GM12891 (cell line): Measurements from ENCODE around the gene PIP5K1C.

Experiments
- POLR2A ChIP-seq: IDR thresholded peaks from 2 replicates; pipeline ENCODE4 v1.6.1; 2011; ENCODE audit warnings: low read depth, low read length, control low read depth
- POLR2AphosphoS5 ChIP-seq: IDR thresholded peaks from 2 replicates; pipeline ENCODE4 v1.6.1; 2011; ENCODE audit warnings: low read depth, low read length, control low read depth
- TAF1 ChIP-seq: IDR thresholded peaks from 2 replicates; pipeline ENCODE4 v1.6.1; 2011; ENCODE audit warnings: low read depth, low read length, control low read depth

GRCh38 chr19:3585301-3586126, 114.8 kb downstream of the PIP5K1C start, which contains the start of gene GIPC3:
- TF ChIP-seq TAF1 = no peak
- TF ChIP-seq POLR2A = no peak
- no peak for TF ChIP-seq POLR2AphosphoS5
